Adrenal gland (tissue), 5 donors: ENCODE results near the gene SLC4A5.

Source experiments
- CTCF ChIP-seq, 6 experiments: fragments of 450-650 bp in 4 of 6; fragments of 200-600 bp in 2 of 6; sonication (generic) in 1 of 6; IDR thresholded peaks; 1 replicate in 5 of 6; 2 replicates in 1 of 6; pipeline versions ENCODE4 v1.5.1 to v1.8.0; 2016 to 2021; ENCODE audit warnings: antibody characterized with exemption in 6 of 6, mild to moderate bottlenecking in 2 of 6, moderate library complexity in 1 of 6
- POLR2A ChIP-seq, 2 donors: fragments of 450-650 bp; IDR thresholded peaks; one replicate each; pipeline ENCODE4 v1.6.1; 2017; ENCODE audit warnings: antibody characterized with exemption in 2 of 2, mild to moderate bottlenecking in 2 of 2, moderate library complexity in 1 of 2
- donor health status: DM: no; HTN: no; CAD: no.

- TF ChIP-seq CTCF (IDR thresholded peaks at IDR 0.05) (no peak), POLR2A (IDR thresholded peaks at IDR 0.05) (no peak)
Measured at GRCh38 chr2:74368499-74368898, 25.3 kb upstream of the SLC4A5 start.
